Sigmoid colon (tissue), 4 donors: ENCODE results near the gene HMX1.

Experiments used
- CTCF ChIP-seq, 4 experiments: fragments of 450-650 bp in 3 of 4; fragments of 200-600 bp in 1 of 4; IDR thresholded peaks; one replicate each; pipeline ENCODE4 v1.5.1; 2016 to 2019; ENCODE audit warnings: antibody characterized with exemption in 4 of 4, mild to moderate bottlenecking in 3 of 4, moderate library complexity in 2 of 4
- POLR2AphosphoS5 ChIP-seq, 4 donors: sonication (generic); formaldehyde crosslinking; IDR thresholded peaks; one replicate each; pipeline ENCODE4 v1.6.1; 2017; ENCODE audit warnings: antibody characterized with exemption in 4 of 4

- TF ChIP-seq CTCF (IDR thresholded peaks at IDR 0.05) (no peak), POLR2AphosphoS5 (IDR thresholded peaks at IDR 0.05) (no peak)
Observed at GRCh38 chr4:8869002-8869897, 2.4 kb downstream of the HMX1 start.
